ENCODE data around the gene ELP2.

The ELP2 gene

GRCh38 chr18:36169938-36170337, 40.2 kb downstream of the ELP2 start:
- TF ChIP-seq CTCF (conservative IDR thresholded peaks at IDR 0.05; ENCODE audit: low read depth, low read length): no peak
- DNase-seq (ENCODE audit: low read depth): no peak

GRCh38 chr18:36175481-36175880, 45.8 kb downstream of the ELP2 start:
- H3K4me3 ChIP-seq (ENCODE audit: low read depth, low read length): no peak overlapping the region
- TF ChIP-seq CTCF (conservative IDR thresholded peaks at IDR 0.05; ENCODE audit: low read depth, low read length): no peak
- no peak for DNase-seq (ENCODE audit: low read depth)

More at GRCh38 chr18:36169938-36170337, 40.2 kb downstream of the ELP2 start:
- no peak overlapping the region for H3K4me3 ChIP-seq (ENCODE audit: low read depth, low read length)

- DNase-seq (ENCODE audit: low read depth): no peak
- H3K4me3 ChIP-seq (ENCODE audit: low read depth, low read length): no peak overlapping the region
- TF ChIP-seq CTCF (conservative IDR thresholded peaks at IDR 0.05; ENCODE audit: low read depth, low read length): no peak
Measured at GRCh38 chr18:36176177-36176584, 46.5 kb downstream of the ELP2 start.

- TF ChIP-seq CTCF (conservative IDR thresholded peaks at IDR 0.05; ENCODE audit: low read depth, low read length): no peak
- H3K4me3 ChIP-seq (ENCODE audit: low read depth, low read length): no peak overlapping the region
- peak; percentile 20 for DNase-seq (ENCODE audit: low read depth)
Measured at GRCh38 chr18:36176711-36177110, 47.0 kb downstream of the ELP2 start.

- TF ChIP-seq CTCF (conservative IDR thresholded peaks at IDR 0.05; ENCODE audit: low read depth, low read length): no peak
- DNase-seq (ENCODE audit: low read depth): no peak
- no peak overlapping the region for H3K4me3 ChIP-seq (ENCODE audit: low read depth, low read length)
Measured at GRCh38 chr18:36177913-36178312, 48.2 kb downstream of the ELP2 start.

- no peak overlapping the region for H3K4me3 ChIP-seq (ENCODE audit: low read depth, low read length)
- TF ChIP-seq CTCF (conservative IDR thresholded peaks at IDR 0.05; ENCODE audit: low read depth, low read length): no peak
- DNase-seq (ENCODE audit: low read depth): peak; percentile 98
Measured at GRCh38 chr18:36179562-36180355, 50.1 kb downstream of the ELP2 start.

- no peak for TF ChIP-seq CTCF (conservative IDR thresholded peaks at IDR 0.05; ENCODE audit: low read depth, low read length)
- H3K4me3 ChIP-seq (ENCODE audit: low read depth, low read length): no peak overlapping the region
- DNase-seq (ENCODE audit: low read depth): no peak
Measured at GRCh38 chr18:36181441-36181840, 51.7 kb downstream of the ELP2 start.

Measured in choroid plexus epithelial cell (primary cell).